Esophagus muscularis mucosa (tissue), 4 donors: Measurements from ENCODE around the gene MAP7D1.

Experiments
- EP300 ChIP-seq: sonication (generic); formaldehyde crosslinking; IDR thresholded peaks from one replicate; pipeline ENCODE4 v1.6.1; 2017; ENCODE audit warnings: antibody characterized with exemption
- POLR2A ChIP-seq: fragments of 450-650 bp; IDR thresholded peaks from one replicate; pipeline ENCODE4 v1.6.1; 2017; ENCODE audit warnings: antibody characterized with exemption, moderate library complexity, mild to moderate bottlenecking, low read depth
- TF ChIP-seq, protein P1 (sequence below), 3 experiments: fragments of 200-600 bp in 2 of 3; fragments of 450-650 bp in 1 of 3; sonication (generic) in 2 of 3; IDR thresholded peaks; one replicate each; pipeline ENCODE4 v1.5.1; 2017 to 2019; ENCODE audit warnings: antibody characterized with exemption in 3 of 3, mild to moderate bottlenecking in 2 of 3, moderate library complexity in 1 of 3

DNA sequence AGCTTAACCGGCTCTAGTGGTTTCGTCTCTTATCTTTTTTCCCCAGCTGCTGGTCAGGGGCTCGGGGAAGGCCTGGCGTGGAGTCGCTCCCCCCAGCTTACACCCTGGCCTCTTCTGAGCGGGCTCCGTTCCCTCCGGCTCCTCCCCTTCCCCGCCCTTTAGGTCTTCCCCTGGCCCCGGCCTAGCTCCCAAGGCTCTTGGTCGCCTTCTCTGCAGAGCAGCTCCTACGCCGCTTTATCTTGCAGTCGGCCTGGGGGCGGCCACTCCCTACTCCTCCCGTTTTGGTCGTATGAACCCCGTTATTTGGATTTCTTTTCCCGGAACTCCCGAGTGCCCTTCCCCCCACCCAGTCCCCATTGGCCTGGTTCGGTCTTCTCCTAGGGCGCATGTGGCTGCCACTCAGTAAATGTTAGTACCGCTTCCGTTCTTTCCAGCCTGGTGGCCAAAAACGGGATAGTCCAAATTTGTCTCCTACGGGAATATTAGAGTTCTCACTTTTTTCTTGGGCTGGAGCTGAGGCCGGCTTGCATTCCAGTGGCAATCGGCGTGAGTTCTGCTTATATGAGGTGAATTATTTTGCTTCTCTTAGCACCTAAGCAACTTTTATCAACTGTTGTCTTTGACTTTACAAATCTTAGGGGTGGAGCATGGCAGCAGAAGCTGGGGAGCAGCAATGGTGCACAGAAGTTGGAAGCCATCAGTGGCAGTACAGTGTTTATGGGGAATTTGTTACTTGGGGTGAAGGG is 68.8 kb downstream of the MAP7D1 start:
- TF ChIP-seq, protein P1, sequence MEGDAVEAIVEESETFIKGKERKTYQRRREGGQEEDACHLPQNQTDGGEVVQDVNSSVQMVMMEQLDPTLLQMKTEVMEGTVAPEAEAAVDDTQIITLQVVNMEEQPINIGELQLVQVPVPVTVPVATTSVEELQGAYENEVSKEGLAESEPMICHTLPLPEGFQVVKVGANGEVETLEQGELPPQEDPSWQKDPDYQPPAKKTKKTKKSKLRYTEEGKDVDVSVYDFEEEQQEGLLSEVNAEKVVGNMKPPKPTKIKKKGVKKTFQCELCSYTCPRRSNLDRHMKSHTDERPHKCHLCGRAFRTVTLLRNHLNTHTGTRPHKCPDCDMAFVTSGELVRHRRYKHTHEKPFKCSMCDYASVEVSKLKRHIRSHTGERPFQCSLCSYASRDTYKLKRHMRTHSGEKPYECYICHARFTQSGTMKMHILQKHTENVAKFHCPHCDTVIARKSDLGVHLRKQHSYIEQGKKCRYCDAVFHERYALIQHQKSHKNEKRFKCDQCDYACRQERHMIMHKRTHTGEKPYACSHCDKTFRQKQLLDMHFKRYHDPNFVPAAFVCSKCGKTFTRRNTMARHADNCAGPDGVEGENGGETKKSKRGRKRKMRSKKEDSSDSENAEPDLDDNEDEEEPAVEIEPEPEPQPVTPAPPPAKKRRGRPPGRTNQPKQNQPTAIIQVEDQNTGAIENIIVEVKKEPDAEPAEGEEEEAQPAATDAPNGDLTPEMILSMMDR (IDR thresholded peaks at IDR 0.05): peak; percentile 21 to 55 (median 28)
- TF ChIP-seq POLR2A (no peak), EP300 (no peak)
